Ovary (tissue), 3 donors: ENCODE results near the gene NFE2L2.

Experiments
- CTCF ChIP-seq, 3 donors: fragments of 450-650 bp in 2 of 3; fragments of 200-600 bp in 1 of 3; IDR thresholded peaks; one replicate each; pipeline versions ENCODE4 v1.5.1 to v1.8.0; 2016 to 2022; ENCODE audit warnings: antibody characterized with exemption in 3 of 3, mild to moderate bottlenecking in 1 of 3
- EP300 ChIP-seq: sonication (generic); formaldehyde crosslinking; IDR thresholded peaks from one replicate; pipeline ENCODE4 v1.6.1; 2017; ENCODE audit warnings: antibody characterized with exemption
- POLR2A ChIP-seq: fragments of 450-650 bp; IDR thresholded peaks from one replicate; pipeline ENCODE4 v1.6.1; 2017; ENCODE audit warnings: antibody characterized with exemption, mild to moderate bottlenecking, moderate library complexity
- donor health status: DM: no; HTN: no; CAD: no.

- TF ChIP-seq CTCF (IDR thresholded peaks at IDR 0.05) (no peak), POLR2A (no peak), EP300 (no peak)
These were observed 25.5 kb downstream of the NFE2L2 start for GRCh38 chr2:177239053-177239452.
